ENCODE measurements around the gene SCT.

DNA sequence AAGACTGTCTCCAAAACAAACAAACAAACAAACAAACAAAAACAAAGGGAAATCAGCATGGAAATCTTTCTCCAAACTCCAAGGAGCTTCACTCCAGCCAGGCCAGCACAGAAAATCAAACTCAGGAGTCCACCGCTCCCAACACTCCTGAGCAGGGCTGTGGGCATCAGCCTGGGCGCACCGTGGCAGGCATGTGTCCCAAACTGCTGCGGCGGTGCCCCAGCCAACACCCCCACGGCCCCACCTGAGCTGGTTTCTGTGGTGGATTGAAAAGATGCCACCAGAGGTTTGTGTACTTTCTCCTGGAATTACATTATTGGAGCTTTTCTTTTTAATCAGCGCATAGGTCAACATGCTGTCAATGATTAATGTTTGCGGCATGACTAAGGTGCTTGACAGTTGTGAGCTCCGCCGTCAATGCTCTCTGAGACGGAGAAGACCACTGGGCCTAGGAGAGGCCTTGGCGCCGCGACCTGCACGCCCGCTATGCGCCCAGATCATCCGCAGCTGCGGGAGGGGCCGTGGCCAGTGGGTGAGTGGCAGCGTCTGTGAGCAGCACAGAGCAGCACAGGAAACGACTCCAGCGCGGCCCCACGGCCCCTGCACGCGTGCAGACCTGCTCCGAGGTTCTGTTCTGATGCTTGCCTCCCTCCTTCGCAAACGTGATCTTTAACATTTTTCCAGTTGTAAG lies 28.2 kb upstream of the SCT start:
- no peak for TF ChIP-seq POLR2A (IDR thresholded peaks at IDR 0.05)
- TF ChIP-seq, protein P1, sequence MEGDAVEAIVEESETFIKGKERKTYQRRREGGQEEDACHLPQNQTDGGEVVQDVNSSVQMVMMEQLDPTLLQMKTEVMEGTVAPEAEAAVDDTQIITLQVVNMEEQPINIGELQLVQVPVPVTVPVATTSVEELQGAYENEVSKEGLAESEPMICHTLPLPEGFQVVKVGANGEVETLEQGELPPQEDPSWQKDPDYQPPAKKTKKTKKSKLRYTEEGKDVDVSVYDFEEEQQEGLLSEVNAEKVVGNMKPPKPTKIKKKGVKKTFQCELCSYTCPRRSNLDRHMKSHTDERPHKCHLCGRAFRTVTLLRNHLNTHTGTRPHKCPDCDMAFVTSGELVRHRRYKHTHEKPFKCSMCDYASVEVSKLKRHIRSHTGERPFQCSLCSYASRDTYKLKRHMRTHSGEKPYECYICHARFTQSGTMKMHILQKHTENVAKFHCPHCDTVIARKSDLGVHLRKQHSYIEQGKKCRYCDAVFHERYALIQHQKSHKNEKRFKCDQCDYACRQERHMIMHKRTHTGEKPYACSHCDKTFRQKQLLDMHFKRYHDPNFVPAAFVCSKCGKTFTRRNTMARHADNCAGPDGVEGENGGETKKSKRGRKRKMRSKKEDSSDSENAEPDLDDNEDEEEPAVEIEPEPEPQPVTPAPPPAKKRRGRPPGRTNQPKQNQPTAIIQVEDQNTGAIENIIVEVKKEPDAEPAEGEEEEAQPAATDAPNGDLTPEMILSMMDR (IDR thresholded peaks at IDR 0.05), result no peak

All from Peyer's patch (tissue), 4 donors.